Middle frontal gyrus (tissue), 1 donor: Measurements from ENCODE around the gene FER.
"Not testable (repeated sequence)": the region's sequence is repeated elsewhere in the genome, so short reads cannot be mapped to it uniquely, and the experiment has no call there.

Experiments used
- DNase-seq: peaks from one replicate; pipeline ENCODE4 v3.0.0-alpha.2; 2015; ENCODE audit warnings: low spot score; ENCODE audit errors: extremely low spot score

FER gene

DNA sequence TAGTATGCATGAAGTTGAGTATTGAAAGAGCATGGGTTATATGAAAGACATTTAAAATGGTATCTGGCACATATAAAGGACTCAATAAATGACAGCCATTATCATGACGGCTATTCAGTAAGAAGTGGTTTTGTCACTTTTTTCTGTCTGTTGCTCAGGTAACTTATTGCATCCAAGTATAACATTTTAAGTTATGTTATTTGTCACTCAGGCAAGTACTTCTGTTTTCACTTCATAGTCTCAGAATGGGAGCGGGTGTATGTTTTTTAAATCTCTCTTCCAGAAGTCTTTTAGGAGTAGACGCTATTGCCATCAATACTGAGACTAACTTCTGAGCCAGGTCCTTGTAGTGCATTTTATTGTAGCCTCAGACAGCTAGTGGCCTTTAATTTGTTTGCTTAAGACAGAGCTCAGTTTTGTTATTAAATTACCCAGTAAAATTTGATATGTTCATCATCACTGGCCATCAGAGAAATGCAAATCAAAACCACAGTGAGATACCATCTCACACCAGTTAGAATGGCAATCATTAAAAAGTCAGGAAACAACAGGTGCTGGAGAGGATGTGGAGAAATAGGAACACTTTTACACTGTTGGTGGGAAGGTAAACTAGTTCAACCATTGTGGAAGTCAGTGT, 423.9 kb downstream of the FER start:
- not testable (repeated sequence) for DNase-seq

DNA sequence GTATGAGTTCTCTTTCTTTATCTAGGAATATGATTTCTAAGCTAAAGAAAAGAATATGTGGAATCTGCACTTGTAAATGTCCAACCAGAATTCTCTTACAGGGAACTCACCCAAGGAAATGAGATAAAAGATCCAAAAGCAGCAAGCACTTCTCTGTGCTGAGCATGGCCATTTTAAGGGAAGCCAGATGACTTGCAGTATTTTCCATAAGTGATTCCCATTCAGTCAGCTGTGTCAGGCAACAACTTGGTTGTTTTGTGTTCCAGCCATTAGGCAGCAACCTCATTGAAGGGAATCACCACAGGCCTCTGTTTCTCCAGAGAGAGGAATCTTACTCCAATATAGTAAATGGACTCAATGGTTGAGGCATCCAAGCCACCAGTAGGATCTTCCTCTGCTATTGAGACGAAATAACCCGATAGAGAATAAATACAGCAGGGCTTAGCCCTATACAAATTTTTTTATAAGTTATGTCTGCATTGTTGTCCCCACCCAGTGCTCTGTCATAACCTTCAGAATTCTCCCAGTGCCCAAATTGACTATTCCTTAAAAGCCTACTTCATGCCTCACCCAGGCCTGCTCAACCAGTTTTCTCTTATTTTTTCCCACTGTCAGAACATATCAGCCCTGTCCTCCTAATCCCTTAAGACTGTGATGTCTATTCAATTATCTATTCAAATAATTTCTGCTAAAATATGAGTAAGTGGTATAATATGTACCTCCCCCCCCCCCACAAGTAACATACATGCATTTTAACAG, 425.5 kb downstream of the FER start:
- DNase-seq = no peak

DNA sequence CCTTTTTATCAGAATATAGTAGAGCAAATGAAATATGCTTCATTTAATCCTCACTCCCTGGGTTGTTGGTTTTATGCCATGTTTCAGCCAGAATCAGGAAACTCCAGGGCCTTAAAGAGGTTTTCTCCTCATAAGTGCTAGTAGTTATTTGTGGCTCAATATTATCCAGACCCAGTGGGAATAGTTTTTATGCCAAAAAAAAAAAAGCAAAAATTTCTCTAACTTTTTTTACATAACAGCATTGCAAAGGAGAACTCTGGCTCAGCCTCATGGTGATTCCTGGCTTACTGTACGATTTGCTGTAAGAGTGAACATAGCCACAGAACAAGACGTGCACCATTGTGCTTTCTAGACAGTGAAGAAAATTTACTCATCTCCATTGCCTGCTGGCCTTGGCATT, 429.5 kb downstream of the FER start:
- DNase-seq = no peak

DNA sequence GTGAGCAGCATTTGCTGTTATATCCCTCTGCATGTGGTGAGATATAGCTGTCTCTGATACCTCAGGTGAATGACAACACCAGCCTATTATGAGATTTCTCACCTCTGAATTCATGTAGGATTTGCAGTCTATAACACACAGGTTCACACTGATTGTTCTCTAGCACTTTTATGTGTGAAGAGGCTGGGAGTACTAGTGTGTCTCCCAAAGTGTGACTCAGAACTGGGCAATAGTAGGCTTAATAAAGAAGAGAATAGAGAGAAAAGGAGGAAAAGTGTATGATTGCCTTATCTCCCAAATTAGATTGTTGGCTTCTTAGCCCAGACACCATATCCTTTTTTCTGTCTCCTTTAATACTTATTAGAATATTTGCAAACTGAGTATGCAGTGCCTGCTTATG, 430.1 kb downstream of the FER start:
- no peak for DNase-seq

DNA sequence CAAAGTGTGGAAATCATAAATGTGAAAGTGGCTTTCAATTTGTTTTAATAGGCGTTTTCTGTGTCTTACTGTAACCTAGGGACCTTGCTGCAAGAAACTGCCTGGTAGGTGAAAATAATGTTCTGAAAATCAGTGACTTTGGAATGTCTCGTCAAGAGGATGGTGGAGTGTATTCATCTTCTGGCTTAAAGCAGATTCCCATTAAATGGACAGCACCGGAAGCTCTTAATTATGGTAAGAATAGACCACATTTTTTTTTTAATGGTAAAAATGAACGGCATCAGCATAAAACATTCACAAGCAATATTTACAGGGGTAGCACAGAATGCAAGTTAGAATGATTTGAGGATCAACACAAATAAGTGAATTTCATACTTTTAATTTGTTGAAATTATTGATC, 433.0 kb downstream of the FER start:
- DNase-seq = no peak

DNA sequence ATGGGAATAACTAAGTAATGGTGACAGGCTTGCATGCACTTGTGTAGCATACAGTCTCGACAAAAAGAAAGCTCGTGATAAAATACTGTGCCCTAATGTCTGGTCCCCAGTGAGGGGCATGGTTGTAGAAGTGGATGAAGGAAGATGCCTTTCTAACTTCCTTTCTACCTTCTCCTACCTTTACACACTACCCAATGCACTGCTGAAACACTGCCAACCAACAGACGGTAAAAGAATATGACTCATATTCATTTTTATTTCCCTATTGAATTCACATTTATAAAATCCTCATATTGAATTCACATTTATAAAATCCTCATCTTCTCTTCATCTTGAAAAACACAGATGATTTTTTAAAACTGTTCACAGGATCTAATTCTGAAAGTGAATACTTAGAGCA, 439.1 kb downstream of the FER start:
- DNase-seq = no peak

DNA sequence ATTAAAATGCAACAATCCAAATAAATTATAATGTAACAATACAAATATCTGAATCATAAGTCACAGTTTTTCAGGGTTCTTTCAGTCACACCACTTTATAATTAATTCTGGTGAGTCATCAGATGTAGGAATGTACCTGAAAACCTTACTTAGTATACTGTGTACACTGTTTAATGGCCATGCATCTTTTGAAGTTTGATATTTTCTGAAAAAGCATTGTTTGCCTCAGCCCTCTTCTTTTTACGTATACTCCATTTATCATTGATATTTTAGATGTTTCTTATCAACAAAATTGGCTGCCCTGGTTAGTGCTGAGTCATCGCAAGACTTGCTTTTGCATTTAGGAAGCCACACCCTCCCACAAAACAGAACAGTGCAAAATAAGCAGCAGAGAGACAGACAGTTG, 443.5 kb downstream of the FER start:
- no peak for DNase-seq

DNA sequence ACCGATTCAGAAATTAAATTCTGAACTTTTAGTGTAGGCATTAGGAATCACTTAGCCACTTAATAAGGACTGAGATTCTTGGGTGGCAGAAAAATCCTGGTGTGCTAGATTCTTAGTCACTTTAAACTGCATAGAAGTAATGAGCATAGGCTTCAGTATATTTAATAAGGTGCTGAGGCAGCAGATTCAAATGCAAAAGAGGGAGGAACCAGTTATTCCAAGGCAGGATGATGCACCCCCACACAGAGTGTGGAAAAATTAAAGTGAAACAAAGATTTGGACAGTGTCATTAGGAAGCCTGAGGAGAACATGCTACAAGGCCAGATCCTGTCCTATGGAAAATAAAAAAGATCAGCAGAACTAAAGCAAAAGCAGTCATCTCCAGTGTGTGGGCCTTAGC, 444.3 kb downstream of the FER start:
- no peak for DNase-seq

DNA sequence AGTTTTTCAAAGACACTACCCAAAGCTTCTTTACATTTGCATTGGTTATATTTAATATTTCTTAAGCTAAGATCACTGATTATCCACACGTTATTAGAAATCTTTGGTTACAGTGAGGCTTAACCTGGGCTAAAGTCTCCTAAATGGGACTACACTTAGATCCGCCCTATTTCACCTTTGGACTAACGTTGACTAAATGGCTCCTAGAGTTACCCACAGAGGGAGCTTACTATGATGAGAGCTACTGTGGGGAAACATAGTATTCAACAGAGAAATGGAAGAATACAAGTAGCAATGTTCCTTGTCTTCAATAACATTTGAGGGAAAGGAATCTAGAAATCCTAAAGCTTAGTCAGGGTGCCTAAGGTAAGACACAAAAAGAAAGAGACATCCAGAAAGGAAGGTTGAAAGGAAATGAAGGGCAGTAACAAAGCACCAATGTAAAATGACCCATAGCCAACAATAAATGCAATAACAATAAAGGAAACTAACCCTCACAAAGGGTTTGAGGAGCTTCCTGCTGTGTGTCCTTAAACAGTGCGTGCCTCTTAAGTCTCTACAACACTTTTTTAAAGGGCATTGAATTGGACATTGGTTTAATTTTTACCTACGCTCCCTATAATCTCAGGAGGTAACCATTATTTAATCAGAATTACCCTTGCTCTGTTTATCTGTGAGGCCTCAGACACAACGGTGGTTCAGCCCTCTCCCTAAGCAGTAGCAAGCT, 445.0 kb downstream of the FER start:
- no peak for DNase-seq

DNA sequence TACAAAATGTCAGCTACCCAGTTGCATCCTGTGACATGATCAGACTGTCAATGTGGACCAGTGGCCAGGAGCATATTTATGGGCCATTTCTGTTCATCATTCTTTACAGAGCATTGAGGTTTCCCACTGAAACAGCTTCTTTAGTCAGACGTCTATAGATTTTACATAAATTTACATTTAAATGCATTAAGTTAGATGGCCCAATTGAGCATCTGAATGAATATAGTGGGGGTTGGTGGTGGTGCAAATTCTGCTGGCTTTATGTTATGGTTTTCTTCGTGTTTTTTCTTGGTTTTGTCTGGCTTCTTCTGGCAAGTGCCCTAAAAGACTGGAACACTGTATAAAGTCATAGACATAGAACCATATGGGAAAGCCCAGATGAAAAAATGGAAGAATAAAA, 448.0 kb downstream of the FER start:
- DNase-seq = no peak

DNA sequence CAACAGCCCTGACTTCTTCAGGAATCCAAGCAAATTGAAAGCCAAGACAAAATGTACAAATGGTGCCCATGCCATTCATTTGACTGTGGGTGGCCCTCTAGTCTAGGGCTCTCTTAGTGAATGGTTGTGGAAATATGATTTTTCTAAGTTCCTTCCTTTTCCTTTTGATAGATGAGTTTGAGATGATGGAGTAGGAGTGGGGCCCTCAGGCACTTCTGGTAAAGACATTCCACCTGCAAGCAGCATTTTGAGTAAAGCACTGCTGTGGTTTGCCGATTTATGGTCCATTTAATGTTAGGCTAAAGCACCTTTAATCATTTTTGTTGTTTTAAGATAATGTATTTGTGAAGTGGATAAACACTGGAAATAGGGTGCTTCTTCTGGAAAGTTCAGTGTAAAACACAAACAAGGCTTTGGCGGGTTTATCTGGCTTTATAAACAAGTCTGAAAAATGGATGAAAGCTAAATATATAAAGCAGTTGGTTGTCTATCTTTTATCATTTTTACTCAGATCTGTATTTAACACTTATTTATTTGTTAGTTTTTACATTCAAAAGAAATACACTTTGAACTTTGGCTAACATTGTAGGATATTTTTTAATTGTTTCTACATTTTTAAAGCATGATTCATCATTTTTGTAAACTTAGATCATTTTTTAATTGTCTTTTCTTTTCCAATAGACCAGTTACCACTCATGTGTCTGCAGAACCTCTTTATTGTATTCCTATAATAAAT, 448.6 kb downstream of the FER start:
- no peak for DNase-seq

DNA sequence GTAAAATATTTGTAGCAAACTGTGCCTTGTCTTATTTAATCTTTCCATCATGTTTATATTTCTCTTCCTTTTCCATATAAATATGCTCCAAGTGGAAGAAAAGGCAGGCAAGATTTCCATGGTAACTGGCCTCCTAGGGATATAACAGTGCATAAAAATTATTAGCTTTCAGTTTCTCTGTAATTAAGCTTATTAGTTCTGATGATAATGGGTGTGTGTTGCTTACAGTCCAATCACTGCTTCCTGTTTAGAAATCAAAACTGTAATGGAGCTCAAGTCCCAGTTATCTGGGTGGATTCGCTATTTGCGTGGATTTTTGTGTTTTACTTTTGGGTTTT, 449.1 kb downstream of the FER start:
- DNase-seq = no peak

DNA sequence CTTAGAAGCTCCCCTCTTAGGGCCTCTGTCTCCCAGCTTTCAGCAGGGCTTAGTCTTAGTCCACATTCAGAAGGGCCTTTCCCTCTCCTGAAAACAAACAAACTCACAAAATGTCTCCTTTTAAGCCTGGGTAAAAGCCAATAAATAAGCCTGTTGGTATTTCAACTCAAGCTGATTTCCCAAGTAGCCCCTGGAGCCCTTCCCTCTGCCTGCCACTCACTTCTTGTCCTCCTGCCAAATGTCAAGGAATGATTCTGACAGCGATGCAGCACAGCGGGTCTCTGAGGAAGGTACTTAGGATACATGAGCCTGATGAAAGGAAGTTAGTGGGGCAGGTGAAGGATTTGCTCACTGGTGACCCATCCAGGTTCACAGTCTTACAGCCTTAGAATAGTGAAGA, 451.6 kb downstream of the FER start:
- no peak for DNase-seq

DNA sequence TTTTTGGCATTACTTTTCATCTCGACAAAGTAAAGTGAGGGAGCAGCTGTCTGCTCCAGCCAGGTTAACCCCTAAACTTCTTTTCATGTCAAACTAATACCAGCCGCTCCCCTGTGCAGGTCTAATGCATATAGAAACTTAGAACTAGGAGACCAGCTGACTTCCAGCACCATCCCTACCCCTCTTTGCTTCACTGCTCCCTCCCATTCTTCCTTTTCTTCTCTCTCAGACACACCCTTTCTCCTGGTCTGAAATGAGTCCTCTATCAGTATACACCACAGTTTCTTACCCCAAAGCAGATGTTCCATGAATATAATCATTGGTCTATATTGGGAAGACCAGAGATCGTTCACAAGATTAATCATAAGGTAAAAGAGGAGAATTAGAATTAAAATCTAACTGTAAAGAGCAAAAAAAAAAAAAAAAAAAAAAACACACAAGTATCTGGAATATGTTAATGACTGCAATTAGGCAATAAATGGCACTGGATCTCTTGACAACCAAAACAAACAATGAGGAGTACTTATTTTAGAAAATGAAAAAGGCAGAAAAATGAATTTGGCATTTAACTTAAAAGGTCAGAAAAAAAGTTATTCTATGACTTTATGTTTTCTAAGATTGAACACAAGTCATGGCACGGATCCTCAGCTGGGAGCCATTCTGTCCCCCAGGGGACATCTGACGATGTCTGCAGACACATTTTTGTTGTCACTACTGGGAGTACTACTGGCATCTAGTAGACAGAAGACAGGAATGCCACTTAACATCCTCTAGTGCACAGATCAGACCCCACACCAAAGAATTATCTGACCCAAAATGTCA, 452.3 kb downstream of the FER start:
- DNase-seq = no peak

DNA sequence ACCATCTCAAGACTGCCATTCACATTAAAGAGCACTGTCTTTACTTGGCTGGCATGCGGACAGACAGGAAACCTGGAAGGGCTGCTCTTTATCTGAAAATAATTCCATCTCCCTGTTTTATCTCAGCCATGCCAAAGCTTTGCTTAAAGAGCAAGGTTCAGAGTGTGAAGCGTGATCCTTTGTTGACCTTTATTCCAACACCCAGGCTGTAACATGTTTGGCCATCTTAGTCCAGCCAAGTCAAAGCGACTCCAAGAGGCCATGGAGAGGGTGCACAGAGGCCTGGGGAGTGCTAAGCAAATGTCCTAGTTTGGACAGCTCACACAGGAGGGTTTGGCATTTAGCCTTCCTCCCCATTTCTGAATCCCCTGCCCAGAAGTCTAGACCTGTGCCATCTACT, 467.3 kb downstream of the FER start:
- no peak for DNase-seq

DNA sequence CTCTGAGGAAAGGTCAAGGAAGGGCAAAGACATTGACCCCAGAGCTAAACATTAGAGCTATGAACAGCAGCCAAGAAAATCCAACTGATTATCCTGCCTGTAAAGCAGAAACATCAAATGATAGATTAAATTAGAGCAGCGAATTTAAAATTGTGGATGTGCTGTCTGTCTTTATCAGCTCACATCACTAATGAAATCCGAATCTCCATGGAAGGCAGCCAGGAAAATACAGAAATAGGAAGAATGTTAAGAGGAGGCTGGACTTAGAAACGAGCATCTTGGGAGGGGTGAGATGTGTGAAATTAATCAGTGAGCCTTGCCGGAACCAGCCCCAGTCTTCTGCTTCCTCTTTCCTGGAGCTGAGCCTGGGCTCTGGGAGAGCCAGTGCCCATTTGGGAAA, 471.1 kb downstream of the FER start:
- no peak for DNase-seq

DNA sequence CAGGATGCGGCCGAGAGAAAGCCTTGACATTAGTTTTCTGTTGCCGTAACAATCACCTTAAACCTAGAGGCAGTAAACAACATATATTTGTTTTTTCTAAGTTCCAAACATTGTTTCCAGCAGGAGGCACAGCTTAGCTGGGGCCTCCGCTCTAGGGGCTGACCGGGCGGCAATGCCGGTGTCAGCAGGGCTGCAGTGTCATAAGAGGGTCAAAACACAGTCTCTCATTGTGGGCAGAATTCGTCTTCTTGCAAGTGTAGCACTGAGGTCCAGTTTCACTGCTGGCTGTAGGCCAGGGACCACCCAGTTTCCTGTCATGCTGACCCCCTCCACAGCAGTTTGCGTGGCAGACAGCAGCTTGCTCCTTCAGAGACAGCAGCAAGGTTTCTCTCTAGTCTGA, 475.8 kb downstream of the FER start:
- no peak for DNase-seq

DNA sequence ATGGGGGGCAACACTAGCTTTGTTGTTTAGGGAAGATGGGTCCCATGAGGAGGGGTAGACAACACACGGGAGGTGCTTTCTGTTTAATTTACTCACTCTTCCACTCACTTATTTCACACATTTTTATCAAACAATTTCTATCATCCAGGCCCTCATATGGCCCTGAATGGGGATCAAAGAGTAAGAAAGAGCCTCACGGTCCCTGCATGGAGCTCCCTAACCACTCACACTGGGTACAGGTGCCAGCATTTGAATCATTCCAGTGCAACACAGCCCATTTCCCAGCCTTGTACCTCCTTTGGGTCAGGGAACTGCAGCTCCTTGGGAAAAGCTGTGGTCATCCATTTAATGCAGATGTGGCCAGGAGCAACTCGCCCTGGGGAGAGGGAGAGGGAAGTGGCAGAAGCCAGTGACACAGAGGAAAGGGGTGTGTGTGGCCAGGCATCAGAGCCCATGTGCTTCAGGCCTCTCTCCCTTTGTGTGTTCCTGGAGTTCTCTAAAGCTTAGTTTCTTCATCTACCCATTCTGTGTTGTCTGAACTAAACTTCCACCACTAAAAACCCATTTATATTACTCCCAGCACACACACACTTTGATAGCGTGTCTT, 476.7 kb downstream of the FER start:
- no peak for DNase-seq

DNA sequence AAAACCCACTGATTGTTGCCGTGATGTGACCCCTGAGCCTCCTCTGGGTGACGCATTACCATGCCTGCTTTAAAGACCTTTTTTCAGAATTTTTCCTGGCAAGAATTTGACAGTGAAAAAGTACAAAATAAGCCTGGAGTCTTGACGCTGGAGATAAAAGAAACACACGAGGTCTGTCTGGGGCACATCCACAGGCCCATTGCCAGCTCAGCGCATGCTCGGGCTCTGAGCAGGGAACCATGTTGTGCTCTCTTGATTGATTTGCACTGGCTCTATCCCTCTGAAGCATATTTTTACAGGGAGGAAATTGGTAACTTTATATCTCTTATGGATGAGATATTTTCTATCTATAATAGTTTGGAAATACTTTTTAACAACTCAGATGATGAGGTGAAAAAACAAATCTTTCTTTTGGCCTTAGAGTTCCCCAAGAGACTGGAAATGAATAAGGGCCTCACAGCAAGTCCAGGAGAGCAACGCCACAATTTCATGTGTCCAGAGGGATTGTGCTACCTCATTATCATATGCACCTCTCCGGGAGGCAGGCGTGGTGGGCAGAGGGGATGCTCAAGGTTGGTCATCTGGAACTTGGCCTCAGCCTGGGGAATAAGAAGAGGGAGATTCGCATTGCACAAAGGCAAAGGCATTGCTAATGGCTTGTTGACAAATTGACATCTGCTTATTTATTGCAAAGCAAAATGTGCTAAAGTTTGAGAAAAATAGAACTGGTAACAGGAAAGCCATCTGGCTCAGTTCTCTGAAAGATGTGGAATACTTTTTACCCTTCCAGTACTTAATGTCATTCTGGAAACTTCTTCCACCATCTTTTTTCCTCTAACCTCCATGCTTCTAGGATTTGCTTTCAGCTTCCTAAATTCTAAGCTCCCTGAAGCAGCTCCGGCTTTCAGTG, 478.3 kb downstream of the FER start:
- DNase-seq = no peak

DNA sequence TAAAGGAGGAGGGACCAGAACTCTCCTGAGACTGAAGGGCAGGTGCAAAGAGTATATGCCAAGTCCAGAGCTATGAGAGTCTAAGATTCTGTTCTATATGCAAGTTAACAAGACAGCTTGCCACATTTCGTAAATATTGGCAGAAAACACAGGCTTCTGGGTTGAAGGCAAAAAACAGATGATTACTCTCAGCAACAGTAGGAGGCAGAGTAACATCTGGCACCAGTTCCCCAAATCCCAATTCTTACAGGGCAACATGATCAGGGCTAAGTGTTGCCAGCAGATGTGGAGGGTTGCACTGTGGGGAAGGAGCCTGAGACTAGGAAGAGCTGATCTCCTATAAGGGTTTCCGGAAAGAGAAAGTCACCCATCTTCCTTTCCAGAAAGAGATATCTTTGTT, 482.7 kb downstream of the FER start:
- DNase-seq = no peak
